Measurements from ENCODE around the gene TNFSF9. TPM values are rescaled to one million over a fixed set of nuclear protein-coding genes. Genes with fewer than 3 reads are reported as not detected.

Gene TNFSF9
- total and polyA plus RNA-seq, 2 of the 8 experiments (the other 6 are each of a cell fraction or from before 2014, with no cell fraction given): 1.7 to 4.4 TPM

DNA sequence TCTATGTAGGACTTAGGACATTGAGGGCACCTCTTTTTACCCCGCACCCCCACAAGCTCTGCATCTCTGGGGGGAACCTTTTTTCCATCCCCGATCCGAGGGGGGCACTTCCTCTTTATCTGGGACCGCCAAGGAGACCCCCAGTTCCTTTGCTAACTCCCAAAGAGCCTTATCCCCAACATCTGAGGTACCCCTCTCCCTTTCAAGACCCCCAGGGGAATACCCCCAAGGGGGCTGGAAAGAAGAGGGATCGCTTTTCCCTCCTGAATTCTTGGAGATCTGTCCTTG, 1.1 kb downstream of the TNFSF9 start:
- Histone ChIP-seq H2BK15ac (ENCODE audit: low read length) (peak overlapping the region; percentile 98; the same call in 1 of the 2 replicates), H3K4me3 (ENCODE audit: extremely low read depth in 1 of 4, insufficient read depth in 2 of 4, low read depth in 3 of 4, low read length in 4 of 4) (peak overlapping the region; percentile 32 to 89 (median 69); a peak in 5 of 8 replicates), H2BK12ac (ENCODE audit: low read depth, low read length) (peak overlapping the region; percentile 77; the same call in 1 of the 2 replicates), H3K79me2 (ENCODE audit: control insufficient read depth in 1 of 2, insufficient read depth in 2 of 2, low read length in 2 of 2) (no peaks in the 10 kb centered on the region), H2AFZ (ENCODE audit: low read length) (no peak overlapping the region), H2BK20ac (ENCODE audit: low read length) (no peak overlapping the region), H2BK120ac (replicated peaks; ENCODE audit: low read depth, low read length) (no peak overlapping the region), H3K9ac (replicated peaks in 1 of 4; ENCODE audit: extremely low read depth in 1 of 4, low read depth in 3 of 4, low read length in 3 of 4) (no peak overlapping the region), H3K56ac (replicated peaks; ENCODE audit: insufficient read length, low read depth, low read length) (no peak overlapping the region), H3K9me3 (ENCODE audit: insufficient read depth in 2 of 2, low read depth in 1 of 2, low read length in 1 of 2) (0 out of 4 replicates have a peak, but pooled peaks cover 0 to under 1% of the 10 kb centered on the region in 2 experiments), H3K27ac (ENCODE audit: low read depth, low read length) (no peak overlapping the region), H4K20me1 (replicated peaks in 1 of 2; ENCODE audit: control insufficient read depth in 1 of 2, insufficient read depth in 2 of 2, low read length in 2 of 2) (peaks cover 0 to 4% of the 10 kb centered on the region in 2 experiments), H3K14ac (ENCODE audit: insufficient read length) (no peak overlapping the region), H4K5ac (ENCODE audit: insufficient read length, low read depth, low read length) (no peak overlapping the region), H3K4me2 (ENCODE audit: insufficient read depth in 1 of 2, low read depth in 2 of 2, low read length in 2 of 2) (peak overlapping the region; percentile 98 to 100), H4K91ac (replicated peaks; ENCODE audit: insufficient read length, low read length) (peak overlapping the region; percentile 63), H3K23me2 (ENCODE audit: low read depth, low read length) (peaks cover 20% of the 10 kb centered on the region), H3K4me1 (replicated peaks in 1 of 4; ENCODE audit: control insufficient read depth in 3 of 4, insufficient read depth in 4 of 4, low read length in 3 of 4) (peaks cover 5 to 29% (median 19%) of the 10 kb centered on the region in 4 experiments), H3K27me3 (replicated peaks in 1 of 4; ENCODE audit: control insufficient read depth in 3 of 4, extremely low read depth in 1 of 4, insufficient read depth in 3 of 4, low read length in 3 of 4) (peaks cover 17 to 43% (median 39%) of the 10 kb centered on the region in 4 experiments), H3K4ac (replicated peaks; ENCODE audit: insufficient read length, low read depth, low read length) (no peak overlapping the region), H2BK5ac (ENCODE audit: low read depth, low read length) (no peak overlapping the region), H3K23ac (ENCODE audit: insufficient read length) (no peak overlapping the region), H4K8ac (ENCODE audit: extremely low read depth, insufficient read depth, low read length) (no peak overlapping the region), H3K79me1 (ENCODE audit: low read depth, low read length) (peaks cover 4% of the 10 kb centered on the region), H3K36me3 (ENCODE audit: control insufficient read depth in 2 of 4, insufficient read depth in 4 of 4, low read length in 3 of 4) (no peaks in the 10 kb centered on the region; a peak in 1 of 8 replicates), H3K18ac (ENCODE audit: extremely low read depth, low read length) (no peak overlapping the region), H2AK5ac (ENCODE audit: low read depth, low read length) (peak overlapping the region; percentile 84; the same call in 1 of the 2 replicates)
- no peak for DNase-seq (ENCODE audit: low read depth in 1 of 2, low spot score in 2 of 2)
- CTCF ChIA-PET (ENCODE audit: partially characterized antibody): interaction anchor here (1.4 kb wide), 1 partner anchor 20 kb away, joined by 4 read pairs; no protein-coding TSS in a partner anchor
- WGBS, 2 experiments (ENCODE audit: extremely low coverage in 1 of 2, insufficient coverage in 1 of 2, insufficient read length in 1 of 2, insufficient replicate concordance in 2 of 2, low coverage in 1 of 2, low lambda C conversion rate in 2 of 2, missing lambda C conversion rate in 1 of 2): 47% methylated on average over 5 of the region's 5 CpGs; no CpG with 5 or more reads in 1 of the 2 experiments
- FAIRE-seq: no peak
- no peak for TF ChIP-seq RBBP5 (IDR thresholded peaks at IDR 0.05; ENCODE audit: borderline replicate concordance, low read depth, low read length)
- peak; percentile 18; the same call in 1 of the 2 replicates for TF ChIP-seq SUZ12 (IDR thresholded peaks at IDR 0.05; ENCODE audit: low read length)
- TF ChIP-seq, protein P1, sequence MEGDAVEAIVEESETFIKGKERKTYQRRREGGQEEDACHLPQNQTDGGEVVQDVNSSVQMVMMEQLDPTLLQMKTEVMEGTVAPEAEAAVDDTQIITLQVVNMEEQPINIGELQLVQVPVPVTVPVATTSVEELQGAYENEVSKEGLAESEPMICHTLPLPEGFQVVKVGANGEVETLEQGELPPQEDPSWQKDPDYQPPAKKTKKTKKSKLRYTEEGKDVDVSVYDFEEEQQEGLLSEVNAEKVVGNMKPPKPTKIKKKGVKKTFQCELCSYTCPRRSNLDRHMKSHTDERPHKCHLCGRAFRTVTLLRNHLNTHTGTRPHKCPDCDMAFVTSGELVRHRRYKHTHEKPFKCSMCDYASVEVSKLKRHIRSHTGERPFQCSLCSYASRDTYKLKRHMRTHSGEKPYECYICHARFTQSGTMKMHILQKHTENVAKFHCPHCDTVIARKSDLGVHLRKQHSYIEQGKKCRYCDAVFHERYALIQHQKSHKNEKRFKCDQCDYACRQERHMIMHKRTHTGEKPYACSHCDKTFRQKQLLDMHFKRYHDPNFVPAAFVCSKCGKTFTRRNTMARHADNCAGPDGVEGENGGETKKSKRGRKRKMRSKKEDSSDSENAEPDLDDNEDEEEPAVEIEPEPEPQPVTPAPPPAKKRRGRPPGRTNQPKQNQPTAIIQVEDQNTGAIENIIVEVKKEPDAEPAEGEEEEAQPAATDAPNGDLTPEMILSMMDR (IDR thresholded peaks at IDR 0.05; ENCODE audit: control extremely low read depth in 1 of 3, insufficient read depth in 1 of 3, low read depth in 1 of 3, low read length in 3 of 3): no peak
- TF ChIP-seq EZH2 (IDR thresholded peaks at IDR 0.05; ENCODE audit: low read depth, low read length, severe bottlenecking): peak; percentile 4
- POLR2A ChIA-PET (ENCODE audit: partially characterized antibody): interaction anchor here (1.0 to 6.7 kb wide), 5 partner anchors 10 to 567 kb away, joined by 3 to 72 read pairs (median 10); partner anchors contain the start of gene GPR108

Data from H1 (cell line).